HG02970 (cell line): Measurements from ENCODE around the gene VMAC.

ENCODE experiments used
- ATAC-seq: cut with Tn5 transposase; IDR thresholded peaks from one replicate; pipeline ENCODE4 v1.9.1; 2021; ENCODE audit warnings: mild to moderate bottlenecking, moderate library complexity, moderate number of reproducible peaks; ENCODE audit not compliant: unreplicated experiment, low FRiP score

Gene VMAC

DNA sequence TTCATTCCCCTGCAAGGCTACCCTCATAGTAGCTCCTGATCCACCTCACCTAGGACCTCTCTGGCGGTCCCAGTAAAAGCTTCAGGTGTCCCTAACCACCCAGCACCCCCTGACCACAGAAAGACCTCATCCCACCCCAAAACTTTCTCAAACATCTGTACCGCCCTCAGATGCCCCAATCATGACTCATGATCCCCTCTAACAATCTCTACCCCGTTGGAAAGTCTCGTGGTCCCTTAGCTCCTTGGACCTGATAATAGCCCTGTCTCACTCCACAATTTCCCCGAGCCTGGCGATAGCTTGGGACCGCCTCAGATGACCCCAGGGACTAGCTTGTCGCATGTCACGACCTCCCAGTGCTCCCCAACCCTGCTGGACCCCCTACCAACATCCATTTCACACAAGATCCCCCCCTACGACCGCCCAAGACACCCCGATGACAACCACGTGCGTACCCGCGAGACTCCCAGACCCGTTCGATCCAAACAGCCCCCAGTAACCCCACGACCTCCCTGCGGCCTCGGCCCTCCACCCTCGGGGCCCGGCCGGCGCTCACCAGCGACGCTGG, 1.5 kb upstream of the VMAC start:
- no peak for ATAC-seq

DNA sequence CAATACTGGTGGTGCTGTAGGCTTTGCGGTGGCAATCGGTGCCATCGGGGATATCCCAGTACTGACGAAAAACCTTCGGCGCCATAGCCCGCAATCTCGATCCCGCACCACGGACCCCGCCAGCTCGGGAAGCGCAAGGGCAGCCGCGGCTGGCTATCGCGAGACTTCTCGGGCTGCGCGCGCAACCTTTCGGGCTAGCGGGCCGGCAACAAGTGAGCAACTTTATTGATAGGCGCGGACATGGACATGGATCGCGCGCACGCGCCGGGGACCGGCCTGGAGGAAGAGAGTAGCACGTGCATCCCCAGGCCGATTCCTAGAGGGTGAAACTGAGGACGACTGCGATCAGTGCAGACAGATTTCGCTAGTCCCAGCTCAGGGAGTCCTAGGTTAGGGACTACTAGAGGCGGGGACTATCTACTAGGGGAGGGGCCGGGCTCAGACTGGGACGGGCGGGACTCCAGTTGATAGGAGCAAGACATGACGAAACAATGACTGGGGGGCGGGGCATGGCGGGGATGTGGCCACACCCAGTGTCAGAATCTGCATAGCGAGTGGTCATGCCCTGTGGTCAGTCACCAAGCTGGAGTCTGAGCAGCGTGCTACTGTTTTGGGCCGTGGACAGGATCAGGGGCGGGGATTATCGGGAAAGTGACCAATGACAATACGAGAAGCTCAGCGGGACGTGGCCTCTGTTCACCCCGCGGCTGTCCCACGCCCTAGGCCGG, 884 bp upstream of the VMAC start, which contains the start of gene NDUFA11:
Gene NDUFA11, minus strand, starts transcription at position 167 of the 728 bp plus-strand sequence. Its CDS starts 82 bp downstream, at position 85.
- ATAC-seq, result peak; percentile 39

DNA sequence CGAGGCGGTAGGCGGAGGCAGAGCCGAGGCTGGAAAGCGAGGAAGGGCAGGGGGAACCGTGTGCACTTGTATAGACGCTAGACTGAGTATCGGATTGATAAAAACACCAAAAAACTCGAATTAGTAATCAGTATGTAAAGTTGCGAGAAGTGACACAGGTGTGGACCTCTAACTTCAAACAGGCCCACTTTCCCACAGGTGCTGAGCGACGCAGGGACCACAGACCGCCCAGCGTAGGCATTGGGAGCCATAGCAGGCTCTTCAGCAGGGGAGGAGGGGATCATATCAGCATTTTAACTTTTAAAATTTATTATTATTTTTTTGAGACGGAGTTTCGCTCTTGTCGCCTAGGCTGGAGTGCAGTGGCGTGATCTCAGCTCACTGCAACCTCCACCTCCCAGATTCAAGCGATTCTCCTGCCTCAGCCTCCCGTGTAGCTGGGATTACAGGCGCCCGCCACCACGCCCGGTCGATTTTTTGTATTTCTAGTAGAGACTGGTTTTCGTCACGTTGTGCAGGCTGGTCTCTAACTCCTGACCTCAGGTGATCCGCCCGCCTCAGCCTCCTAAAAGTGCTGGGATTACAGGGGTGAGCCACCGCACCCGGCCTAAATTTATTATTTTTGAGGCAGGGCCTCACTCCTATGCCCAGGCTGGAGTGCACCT, 574 bp downstream of the VMAC start:
- no peak for ATAC-seq

DNA sequence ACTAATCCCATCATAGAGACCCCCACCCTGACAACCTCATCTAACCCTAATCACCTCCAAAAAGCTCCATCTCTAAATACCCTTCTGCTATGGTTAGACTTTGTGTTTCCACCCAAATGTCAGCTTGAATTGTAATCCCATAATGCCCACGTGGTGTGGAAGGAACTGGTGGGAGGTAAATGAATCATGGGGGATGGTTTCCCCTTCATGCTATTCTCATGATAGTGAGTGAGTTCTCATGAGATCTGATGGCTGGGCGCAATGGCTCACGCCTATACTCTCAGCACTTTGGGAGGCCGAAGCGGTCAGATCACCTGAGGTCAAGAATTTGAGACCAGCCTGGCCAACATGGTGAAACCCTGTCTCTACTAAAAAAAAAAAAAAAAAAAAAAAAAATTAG, 2.6 kb downstream of the VMAC start:
- ATAC-seq, result no peak

DNA sequence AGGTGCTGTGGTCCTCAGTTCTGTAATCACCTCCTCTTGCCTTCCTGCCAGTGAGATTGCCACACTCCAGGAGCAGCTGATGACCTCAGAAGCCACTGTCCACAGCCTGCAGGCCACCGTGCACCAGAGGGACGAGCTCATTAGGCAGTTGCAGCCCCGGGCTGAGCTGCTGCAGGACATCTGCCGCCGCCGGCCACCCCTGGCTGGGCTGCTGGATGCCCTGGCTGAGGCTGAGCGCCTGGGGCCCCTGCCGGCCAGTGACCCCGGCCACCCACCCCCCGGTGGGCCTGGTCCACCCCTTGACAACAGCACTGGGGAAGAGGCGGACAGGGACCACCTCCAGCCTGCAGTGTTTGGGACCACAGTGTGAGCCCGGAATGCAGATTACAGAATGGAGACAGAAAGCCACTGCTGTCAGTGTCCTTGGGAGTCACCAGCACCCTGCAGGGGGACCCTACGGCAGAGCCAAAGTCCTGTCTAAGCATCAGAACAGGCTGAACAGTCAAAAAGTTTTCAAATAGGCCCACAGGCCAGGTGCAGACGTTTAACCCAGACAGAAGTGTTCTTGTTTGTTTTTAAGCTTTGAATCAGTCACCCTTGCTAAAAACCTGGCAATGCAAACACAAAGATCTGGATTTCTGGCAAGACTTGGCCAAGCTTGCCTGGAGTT, 4.2 kb downstream of the VMAC start:
- no peak for ATAC-seq

DNA sequence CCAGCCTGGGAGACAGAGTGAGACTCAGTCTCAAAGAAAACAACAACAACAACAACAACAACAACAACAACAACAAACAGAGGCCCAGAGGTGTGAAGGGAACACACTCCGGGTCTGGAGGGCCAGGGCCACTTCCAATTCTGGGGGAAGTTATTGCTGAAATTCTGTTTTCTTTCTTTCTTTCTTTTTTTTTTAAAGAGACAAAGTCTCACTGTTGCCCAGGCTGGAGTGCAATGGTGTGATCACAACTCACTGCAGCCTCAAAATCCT, 5.9 kb downstream of the VMAC start:
- no peak for ATAC-seq

- ATAC-seq, result no peak
Observed at GRCh38 chr19:5911366-5911765, 6.7 kb downstream of the VMAC start.

GRCh38 chr19:5913739-5914357, 9.2 kb downstream of the VMAC start, which contains the start of gene CAPS:
Gene CAPS, plus strand, starts transcription at chr19:5914254. Its CDS starts 153 bp downstream, at chr19:5914407.
- ATAC-seq, result no peak

- ATAC-seq, result no peak
Observed at GRCh38 chr19:5914358-5914774, 9.7 kb downstream of the VMAC start.

- ATAC-seq, result no peak
Observed at GRCh38 chr19:5914946-5915781, 10.5 kb downstream of the VMAC start.

GRCh38 chr19:5915782-5916165, 11.1 kb downstream of the VMAC start:
- ATAC-seq, result no peak

GRCh38 chr19:5916181-5916708, 11.6 kb downstream of the VMAC start:
- no peak for ATAC-seq

DNA sequence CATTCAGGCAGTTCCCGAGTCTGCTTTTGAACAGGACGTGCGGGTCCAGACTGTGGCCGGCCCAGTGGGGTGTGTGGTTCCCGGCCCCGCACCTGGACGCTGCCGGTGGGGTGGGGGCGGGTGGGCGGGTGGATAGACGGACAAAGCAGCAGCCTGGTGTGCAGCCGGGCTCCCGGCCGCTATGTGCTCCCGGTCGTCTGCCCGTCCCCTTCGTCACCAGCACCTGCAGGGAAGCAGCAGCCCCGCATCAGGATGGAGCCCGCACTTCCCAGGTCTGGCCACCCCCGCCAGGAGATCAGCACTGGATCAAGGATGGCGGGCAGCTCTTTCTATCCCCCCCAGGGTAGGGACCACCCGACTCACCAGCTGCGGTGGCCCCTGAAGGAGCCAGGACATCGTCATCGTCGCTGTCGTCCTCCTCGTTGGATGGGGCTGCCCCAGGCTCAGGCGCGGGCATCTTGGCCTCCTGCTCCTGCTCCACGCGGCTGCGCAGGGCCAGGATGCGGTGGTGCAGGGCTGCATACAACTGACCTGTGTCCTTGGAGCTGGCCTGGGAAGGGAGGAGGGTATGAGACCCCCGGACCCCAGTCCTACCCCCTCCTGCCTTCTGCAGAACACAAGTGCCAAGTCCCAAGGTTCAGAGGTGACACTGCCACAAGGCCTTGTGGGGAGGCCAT, 12.9 kb downstream of the VMAC start:
- ATAC-seq, result no peak

DNA sequence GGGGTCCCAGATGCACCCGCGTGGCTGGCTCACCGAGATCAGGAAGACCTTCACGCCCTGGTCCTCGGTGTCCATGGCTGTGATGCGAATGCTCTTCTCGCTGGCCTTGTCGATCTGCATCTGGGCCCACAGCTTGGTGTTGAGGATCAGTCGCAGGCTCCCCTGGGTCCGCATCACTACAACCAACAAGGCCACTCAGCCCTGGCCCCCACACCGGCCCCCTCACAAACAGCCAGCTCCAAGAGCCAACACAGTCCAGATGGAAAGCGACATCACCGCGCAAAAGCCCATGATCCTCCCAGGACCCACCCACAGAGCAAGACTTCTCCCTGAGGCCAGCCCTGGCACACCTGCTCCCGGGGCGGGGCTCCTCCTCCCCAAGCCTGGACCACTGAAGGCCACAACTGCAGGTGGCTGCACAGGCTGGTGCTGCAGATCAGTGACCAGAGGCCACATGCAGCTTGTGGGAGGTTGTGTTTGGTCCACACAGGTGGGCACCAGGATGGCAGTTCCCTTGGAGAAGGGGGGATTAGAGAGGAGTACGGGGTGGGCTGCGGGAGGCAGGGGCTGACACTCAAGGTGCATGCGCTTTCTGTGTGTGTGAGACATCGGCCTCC, 13.9 kb downstream of the VMAC start:
- ATAC-seq, result no peak

DNA sequence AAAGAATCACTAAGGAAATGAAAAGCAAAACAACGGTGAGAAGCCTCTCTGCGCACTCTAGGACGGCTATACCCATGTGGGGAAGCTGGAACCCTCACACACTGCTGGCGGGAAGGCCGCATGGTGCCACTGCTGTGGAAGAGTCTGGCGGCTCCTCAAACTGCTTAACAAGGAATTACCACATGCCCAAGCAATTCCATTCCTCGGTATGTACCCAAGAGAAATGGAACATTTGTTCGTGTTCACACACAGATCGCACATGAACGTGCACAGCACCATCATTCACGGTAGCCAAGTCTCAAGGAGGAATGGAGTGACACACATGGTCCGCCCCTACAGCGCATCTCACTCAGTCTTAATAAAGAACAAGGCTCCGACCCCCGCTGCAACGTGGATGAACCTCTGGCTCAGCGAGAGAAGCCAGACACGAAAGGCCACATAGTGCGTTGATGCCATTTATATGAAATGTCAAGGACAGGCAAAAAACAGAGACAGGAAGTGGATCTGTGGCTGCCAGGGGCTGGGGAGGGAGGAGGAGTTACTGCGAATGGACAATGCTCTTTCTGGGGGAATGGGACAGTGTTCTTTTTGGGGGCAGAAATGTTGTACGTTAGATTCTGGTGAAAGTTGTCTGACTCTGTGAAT, 17.0 kb downstream of the VMAC start:
- ATAC-seq, result no peak

DNA sequence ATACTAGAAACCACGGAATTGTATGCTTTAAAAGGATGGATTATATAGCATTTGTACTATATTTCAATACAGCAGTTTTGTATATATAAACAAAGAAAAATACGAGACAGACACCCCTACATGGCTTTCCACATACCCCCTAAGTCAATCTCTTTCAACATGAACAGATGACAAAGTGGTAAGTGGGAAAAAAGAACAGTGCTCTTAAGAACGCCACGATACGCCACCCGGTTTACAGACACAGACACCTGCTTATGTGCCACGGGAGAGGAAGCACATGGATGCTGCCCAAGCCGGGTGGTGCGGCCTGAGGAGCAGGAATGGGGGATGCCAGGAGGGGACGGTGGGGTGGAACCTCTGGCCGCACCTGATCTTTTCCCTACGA, 17.5 kb downstream of the VMAC start:
- no peak for ATAC-seq

- no peak for ATAC-seq
Observed at GRCh38 chr19:5923356-5923755, 18.7 kb downstream of the VMAC start.

DNA sequence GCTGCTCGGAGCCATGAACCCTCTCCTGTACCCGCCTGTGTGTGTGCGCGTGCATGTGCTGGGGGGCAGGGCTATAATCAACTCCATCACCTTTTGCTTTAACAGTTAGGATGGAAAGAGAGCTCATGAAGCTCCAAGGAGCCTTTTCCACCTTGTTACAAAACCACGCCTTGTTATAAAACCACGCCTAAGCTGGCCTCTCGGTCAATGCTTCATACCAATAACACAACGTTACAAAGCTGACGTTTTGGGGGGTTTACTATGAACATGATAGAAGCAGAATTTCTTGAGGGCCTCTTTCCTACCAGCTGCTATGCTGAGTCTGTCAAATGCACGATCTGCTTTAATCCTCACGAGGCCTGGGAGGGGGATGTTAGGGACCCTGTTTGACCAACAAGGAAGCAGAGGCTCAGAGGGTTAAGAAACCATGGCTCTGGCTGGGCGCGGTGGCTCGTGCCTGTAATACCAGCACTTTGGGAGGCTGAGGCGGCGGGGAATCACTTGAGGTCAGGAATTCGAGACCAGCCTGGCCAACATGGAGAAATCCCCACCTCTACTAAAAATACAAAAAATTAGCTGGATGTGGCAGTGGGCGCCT, 21.3 kb downstream of the VMAC start:
- ATAC-seq, result no peak
